HFF-Myc (cell line): Measurements from ENCODE around the gene HSDL2.
"Not testable (repeated sequence)": the region's sequence is repeated elsewhere in the genome, so short reads cannot be mapped to it uniquely, and the experiment has no call there.

Experiments
- DNase-seq: peaks from one replicate; pipeline ENCODE4 v3.0.0-alpha.2; 2011; ENCODE audit warnings: low read depth; ENCODE audit errors: extremely low read depth
- H3K4me3 ChIP-seq: replicated peaks from 2 replicates; pipeline ENCODE4 v1.5.1; 2011; ENCODE audit warnings: low read depth, mild to moderate bottlenecking, control low read depth, low read length
- TF ChIP-seq, protein P1 (sequence below): IDR thresholded peaks from 2 replicates; pipeline ENCODE4 v1.5.1; 2012; ENCODE audit warnings: mild to moderate bottlenecking, low read depth, low read length, control low read depth; ENCODE audit errors: missing control alignments

Gene HSDL2

DNA sequence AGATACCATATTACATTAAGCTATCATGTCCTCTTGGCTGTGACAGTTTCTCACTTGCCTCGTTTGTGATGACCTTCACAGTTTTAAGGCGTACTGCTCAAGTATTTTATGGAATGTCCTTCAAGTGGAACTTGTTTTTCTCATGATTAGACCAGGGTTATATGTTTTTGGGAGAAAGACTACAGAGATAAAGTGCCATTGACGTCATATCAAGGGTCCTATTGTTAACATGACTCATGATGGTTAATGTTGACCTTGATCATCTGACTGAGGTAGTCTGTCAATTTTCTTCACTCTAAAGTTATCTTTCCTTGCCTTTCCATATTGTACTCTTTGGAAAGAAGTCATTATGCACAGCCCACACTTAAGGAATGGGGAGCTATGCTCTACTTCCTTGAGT is 28.7 kb upstream of the HSDL2 start:
- TF ChIP-seq, protein P1, sequence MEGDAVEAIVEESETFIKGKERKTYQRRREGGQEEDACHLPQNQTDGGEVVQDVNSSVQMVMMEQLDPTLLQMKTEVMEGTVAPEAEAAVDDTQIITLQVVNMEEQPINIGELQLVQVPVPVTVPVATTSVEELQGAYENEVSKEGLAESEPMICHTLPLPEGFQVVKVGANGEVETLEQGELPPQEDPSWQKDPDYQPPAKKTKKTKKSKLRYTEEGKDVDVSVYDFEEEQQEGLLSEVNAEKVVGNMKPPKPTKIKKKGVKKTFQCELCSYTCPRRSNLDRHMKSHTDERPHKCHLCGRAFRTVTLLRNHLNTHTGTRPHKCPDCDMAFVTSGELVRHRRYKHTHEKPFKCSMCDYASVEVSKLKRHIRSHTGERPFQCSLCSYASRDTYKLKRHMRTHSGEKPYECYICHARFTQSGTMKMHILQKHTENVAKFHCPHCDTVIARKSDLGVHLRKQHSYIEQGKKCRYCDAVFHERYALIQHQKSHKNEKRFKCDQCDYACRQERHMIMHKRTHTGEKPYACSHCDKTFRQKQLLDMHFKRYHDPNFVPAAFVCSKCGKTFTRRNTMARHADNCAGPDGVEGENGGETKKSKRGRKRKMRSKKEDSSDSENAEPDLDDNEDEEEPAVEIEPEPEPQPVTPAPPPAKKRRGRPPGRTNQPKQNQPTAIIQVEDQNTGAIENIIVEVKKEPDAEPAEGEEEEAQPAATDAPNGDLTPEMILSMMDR, result no peak
- DNase-seq, result no peak
- H3K4me3 ChIP-seq, result no peak overlapping the region

DNA sequence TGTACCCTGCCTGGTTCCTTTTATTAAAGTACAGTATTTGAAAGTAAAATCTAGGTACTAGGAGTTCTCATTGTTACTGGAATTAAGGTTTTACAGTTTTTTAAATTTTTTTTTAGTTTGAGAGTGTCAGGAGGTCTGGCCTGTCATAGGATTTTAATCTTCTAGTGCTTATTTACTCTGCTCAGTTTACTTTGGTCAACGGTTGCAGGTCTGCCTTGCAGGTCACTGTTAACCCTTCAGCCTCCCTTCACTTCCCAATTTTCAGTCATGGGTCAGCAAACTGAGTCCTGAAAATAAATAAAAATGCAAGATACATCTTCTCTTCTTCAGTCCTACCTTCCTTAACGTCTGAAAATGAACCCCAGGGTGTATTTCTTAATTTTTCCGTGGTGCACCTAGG is 27.7 kb upstream of the HSDL2 start:
- H3K4me3 ChIP-seq, result no peak overlapping the region
- TF ChIP-seq, protein P1, result no peak
- DNase-seq, result no peak

DNA sequence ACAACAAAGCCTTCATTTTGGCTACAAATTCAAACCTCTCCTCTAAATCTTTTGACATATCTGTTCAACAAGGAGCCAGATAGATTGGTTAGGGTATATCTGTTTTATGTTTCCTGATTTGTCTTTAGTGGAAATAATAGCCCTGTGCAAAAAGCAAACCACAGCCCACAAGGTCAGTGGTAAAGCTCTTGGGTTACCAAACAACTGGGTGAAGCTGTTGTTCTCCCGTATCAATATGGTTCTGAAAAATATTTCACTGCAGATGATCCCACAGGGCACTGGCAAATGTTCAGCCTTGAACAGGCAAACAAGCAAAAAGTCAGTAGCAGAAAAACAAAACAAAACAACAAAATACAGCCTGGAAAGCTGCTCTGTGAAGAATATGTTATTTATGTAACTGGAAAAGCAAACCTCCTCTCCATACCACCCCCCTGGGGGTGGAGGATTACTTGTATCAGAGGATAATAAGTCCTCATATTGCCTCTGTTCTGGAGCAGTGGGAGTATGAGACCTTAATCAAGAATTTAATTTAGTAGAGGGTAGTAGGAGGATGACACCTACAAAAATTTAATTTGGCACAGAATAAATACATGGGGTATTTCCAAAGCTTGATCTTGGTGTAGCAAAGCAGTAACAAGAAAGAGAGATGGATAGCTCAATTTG is 25.7 kb upstream of the HSDL2 start:
- DNase-seq, result no peak
- H3K4me3 ChIP-seq, result no peak overlapping the region
- TF ChIP-seq, protein P1, result no peak

DNA sequence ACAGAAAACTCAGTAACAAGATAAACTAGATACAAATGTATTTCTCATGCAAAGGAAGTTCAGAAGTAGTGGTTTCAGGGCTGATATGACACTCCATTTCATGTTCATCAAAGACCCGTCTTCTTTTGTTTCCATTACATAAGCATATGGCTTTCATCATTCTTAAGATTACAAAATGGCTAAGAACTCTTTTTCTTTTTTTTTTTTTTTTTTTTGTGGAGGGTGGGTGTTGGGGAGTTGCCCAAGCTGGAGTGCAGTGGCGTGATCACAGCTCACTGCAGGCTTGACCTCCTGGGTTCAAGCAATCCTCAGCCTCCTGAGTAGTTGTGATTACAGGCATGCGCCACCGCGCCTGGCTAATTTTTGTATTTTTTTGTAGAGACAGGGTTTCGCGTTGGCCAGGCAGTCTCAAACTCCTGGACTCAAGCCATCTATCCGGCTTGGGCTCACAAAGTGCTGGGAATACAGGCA is 24.4 kb upstream of the HSDL2 start:
- no peak for DNase-seq
- TF ChIP-seq, protein P1, result no peak
- H3K4me3 ChIP-seq, result no peak overlapping the region

DNA sequence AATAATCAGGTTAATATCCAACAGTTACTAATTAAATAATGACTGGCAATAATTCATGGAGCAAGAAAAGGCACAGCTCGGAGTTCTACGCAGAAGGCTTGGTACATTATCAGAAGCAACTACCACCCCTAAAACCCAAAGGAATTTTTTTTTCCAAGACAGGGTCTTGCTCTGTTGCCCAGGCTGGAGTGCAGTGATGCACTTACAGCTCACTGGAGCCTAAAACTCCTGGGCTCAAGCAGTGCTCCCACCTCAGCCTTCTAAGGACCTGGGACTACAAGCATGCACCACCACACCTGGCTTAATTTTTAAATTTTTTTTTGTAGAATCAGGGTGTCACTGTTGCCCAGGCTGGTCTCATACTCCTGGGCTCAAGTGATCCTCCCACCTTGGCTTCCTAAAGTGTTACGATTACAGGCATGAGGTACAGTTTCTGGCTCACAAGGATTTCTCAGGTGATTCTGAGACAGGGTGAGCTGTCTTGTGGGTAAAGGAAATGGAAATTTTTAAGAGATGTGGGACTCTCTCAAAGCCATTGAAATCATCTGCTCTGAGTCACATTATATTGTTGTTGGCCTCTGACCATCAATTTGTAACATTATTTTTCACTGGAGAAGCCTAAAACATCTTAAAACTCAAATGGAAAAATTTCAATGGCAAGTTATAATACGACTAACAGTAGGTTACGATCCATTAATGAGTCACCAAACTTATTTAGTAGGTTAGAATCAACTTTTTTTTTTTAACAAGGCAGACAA is 19.7 kb upstream of the HSDL2 start:
- DNase-seq, result no peak
- H3K4me3 ChIP-seq, result no peak overlapping the region
- TF ChIP-seq, protein P1, result no peak

DNA sequence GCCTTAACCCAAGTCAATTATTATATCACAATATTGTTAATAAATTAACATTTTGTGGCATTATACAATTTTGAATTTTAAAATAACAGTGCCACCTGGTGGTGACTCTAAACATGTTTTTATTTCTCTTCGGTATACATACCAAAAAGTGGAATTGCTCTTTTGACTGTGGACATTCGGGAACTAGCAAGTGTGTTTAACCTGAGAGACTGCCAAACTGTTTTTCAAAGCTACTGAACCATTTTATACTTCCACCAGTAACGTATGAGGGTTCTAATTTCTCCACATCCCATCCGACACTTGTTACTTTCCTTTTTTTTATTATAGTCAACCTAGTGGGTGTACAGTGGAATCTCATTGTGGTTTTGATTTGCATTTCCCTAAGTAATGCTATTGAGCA is 18.3 kb upstream of the HSDL2 start:
- DNase-seq, result no peak
- H3K4me3 ChIP-seq, result no peak overlapping the region
- TF ChIP-seq, protein P1, result peak; percentile 14

DNA sequence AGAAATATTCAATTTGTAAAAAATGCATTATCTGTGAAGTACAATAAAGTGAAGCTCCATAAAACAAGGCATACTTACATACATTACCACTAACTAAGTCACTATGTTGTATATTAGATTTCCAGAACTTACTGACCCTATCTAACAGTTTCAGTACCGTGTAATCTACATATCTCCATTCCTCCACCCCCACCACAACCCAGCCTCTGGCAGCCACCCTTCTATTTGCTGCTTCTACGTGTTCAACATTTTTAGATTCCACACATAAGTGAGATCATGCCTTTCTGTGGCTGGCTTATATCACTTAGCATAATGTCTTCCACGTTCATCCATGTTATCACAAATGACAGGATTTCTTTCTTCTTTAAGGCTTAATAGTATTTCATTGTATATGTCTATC is 15.1 kb upstream of the HSDL2 start:
- TF ChIP-seq, protein P1, result no peak
- DNase-seq, result no peak
- H3K4me3 ChIP-seq, result no peak overlapping the region

DNA sequence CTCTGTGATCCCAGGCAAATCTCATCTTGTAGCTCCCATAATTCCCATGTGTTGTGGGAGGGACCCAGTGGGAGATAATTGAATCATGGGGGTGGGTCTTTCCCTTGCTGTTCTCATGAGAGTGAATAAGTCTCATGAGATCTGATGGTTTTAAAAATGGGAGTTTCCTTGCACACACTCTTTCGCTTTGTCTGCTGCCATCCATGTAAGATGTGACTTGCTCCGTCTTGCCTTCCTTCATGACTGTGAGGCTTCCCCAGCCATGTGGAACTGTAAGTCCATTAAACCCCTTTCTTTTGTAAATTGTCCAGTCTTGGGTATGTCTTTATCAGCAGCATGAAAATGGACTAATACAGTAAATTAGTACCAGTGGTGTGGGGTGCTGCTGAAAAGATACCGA is 14.7 kb upstream of the HSDL2 start:
- DNase-seq, H3K4me3 ChIP-seq: not testable (repeated sequence)
